HG03378 (cell line): ENCODE data around the gene EPAS1.

Experiments used
- ATAC-seq: cut with Tn5 transposase; IDR thresholded peaks from one replicate; pipeline ENCODE4 v1.9.1; 2021; ENCODE audit warnings: mild to moderate bottlenecking, moderate library complexity; ENCODE audit not compliant: unreplicated experiment

The EPAS1 gene

GRCh38 chr2:46296840-46297545 lies at the start of gene EPAS1:
Gene EPAS1, plus strand, starts transcription at chr2:46297407. Its CDS starts 505 bp downstream, at chr2:46297912.
- ATAC-seq = peak; percentile 49

- no peak for ATAC-seq
Observed at GRCh38 chr2:46248171-46248570, 49.0 kb upstream of the EPAS1 start.

GRCh38 chr2:46249654-46250053 lies 47.6 kb upstream of the EPAS1 start:
- ATAC-seq = no peak

GRCh38 chr2:46252891-46253659 lies 44.1 kb upstream of the EPAS1 start:
- no peak for ATAC-seq

- no peak for ATAC-seq
Observed at GRCh38 chr2:46254474-46254873, 42.7 kb upstream of the EPAS1 start.

- no peak for ATAC-seq
Observed at GRCh38 chr2:46256563-46257142, 40.6 kb upstream of the EPAS1 start.

GRCh38 chr2:46257476-46257875 lies 39.7 kb upstream of the EPAS1 start:
- no peak for ATAC-seq

GRCh38 chr2:46257980-46258379 lies 39.2 kb upstream of the EPAS1 start:
- ATAC-seq = no peak

GRCh38 chr2:46258937-46259776 lies 38.0 kb upstream of the EPAS1 start:
- no peak for ATAC-seq

- no peak for ATAC-seq
Observed at GRCh38 chr2:46259777-46260168, 37.4 kb upstream of the EPAS1 start.

- ATAC-seq = no peak
Observed at GRCh38 chr2:46260305-46260704, 36.9 kb upstream of the EPAS1 start.

GRCh38 chr2:46262248-46262938 lies 34.8 kb upstream of the EPAS1 start:
- ATAC-seq = no peak

GRCh38 chr2:46263347-46263746 lies 33.9 kb upstream of the EPAS1 start:
- ATAC-seq = no peak

- no peak for ATAC-seq
Observed at GRCh38 chr2:46264447-46264846, 32.8 kb upstream of the EPAS1 start.

- ATAC-seq = no peak
Observed at GRCh38 chr2:46266134-46266533, 31.1 kb upstream of the EPAS1 start.

GRCh38 chr2:46267616-46268015 lies 29.6 kb upstream of the EPAS1 start:
- no peak for ATAC-seq

GRCh38 chr2:46268196-46268595 lies 29.0 kb upstream of the EPAS1 start:
- no peak for ATAC-seq

GRCh38 chr2:46269001-46269400 lies 28.2 kb upstream of the EPAS1 start:
- no peak for ATAC-seq

GRCh38 chr2:46269544-46270273 lies 27.5 kb upstream of the EPAS1 start:
- no peak for ATAC-seq

GRCh38 chr2:46270384-46270783 lies 26.8 kb upstream of the EPAS1 start:
- ATAC-seq = no peak
